Keratinocyte (primary cell): ENCODE results near the gene WDPCP.

Experiments used
- CTCF ChIP-seq, 3 experiments: IDR thresholded peaks in 1 of 3; conservative IDR thresholded peaks in 1 of 3; optimal IDR thresholded peaks in 1 of 3; 2 replicates in 2 of 3; 3 replicates in 1 of 3; pipeline versions ENCODE3 to v1.5.1; 2011; ENCODE audit warnings: low read length in 3 of 3, mild to moderate bottlenecking in 3 of 3, moderate library complexity in 2 of 3, control low read depth in 1 of 3, inconsistent platforms in 1 of 3; ENCODE audit not compliant: insufficient read depth in 2 of 3; ENCODE audit errors: extremely low read depth in 1 of 3
- EZH2 ChIP-seq: IDR thresholded peaks from one replicate; pipeline ENCODE4 v1.6.1; 2012; ENCODE audit warnings: inconsistent platforms, mild to moderate bottlenecking, low read length, moderate library complexity

GRCh38 chr2:63488118-63488713 is 100.1 kb downstream of the WDPCP start:
- TF ChIP-seq EZH2 (no peak), CTCF (optimal IDR thresholded peaks at IDR 0.05 in 1 of 3, IDR thresholded peaks at IDR 0.05 in 1 of 3, conservative IDR thresholded peaks at IDR 0.05 in 1 of 3; ENCODE audit: extremely low read depth in 1 of 3, insufficient read depth in 2 of 3, low read length in 3 of 3) (peak in 2 of 3 experiments; percentile 54 to 71)
